GM10266 (cell line): Measurements from ENCODE around the gene VSIR.

Experiments used
- DNase-seq: peaks from one replicate; pipeline ENCODE4 v3.0.0; 2012; ENCODE audit errors: extremely low spot score
- TF ChIP-seq, protein P1 (sequence below): IDR thresholded peaks from 2 replicates; pipeline ENCODE4 v1.5.1; 2012; ENCODE audit warnings: mild to moderate bottlenecking, low read depth; ENCODE audit not compliant: control insufficient read depth, insufficient read depth; ENCODE audit errors: missing control alignments

The VSIR gene

GRCh38 chr10:71780156-71780555, 6.8 kb upstream of the VSIR start:
- TF ChIP-seq, protein P1, sequence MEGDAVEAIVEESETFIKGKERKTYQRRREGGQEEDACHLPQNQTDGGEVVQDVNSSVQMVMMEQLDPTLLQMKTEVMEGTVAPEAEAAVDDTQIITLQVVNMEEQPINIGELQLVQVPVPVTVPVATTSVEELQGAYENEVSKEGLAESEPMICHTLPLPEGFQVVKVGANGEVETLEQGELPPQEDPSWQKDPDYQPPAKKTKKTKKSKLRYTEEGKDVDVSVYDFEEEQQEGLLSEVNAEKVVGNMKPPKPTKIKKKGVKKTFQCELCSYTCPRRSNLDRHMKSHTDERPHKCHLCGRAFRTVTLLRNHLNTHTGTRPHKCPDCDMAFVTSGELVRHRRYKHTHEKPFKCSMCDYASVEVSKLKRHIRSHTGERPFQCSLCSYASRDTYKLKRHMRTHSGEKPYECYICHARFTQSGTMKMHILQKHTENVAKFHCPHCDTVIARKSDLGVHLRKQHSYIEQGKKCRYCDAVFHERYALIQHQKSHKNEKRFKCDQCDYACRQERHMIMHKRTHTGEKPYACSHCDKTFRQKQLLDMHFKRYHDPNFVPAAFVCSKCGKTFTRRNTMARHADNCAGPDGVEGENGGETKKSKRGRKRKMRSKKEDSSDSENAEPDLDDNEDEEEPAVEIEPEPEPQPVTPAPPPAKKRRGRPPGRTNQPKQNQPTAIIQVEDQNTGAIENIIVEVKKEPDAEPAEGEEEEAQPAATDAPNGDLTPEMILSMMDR = no peak
- DNase-seq = no peak

- no peak for DNase-seq
- TF ChIP-seq, protein P1 = no peak
These were observed 6.3 kb upstream of the VSIR start for GRCh38 chr10:71779641-71780040.

DNA sequence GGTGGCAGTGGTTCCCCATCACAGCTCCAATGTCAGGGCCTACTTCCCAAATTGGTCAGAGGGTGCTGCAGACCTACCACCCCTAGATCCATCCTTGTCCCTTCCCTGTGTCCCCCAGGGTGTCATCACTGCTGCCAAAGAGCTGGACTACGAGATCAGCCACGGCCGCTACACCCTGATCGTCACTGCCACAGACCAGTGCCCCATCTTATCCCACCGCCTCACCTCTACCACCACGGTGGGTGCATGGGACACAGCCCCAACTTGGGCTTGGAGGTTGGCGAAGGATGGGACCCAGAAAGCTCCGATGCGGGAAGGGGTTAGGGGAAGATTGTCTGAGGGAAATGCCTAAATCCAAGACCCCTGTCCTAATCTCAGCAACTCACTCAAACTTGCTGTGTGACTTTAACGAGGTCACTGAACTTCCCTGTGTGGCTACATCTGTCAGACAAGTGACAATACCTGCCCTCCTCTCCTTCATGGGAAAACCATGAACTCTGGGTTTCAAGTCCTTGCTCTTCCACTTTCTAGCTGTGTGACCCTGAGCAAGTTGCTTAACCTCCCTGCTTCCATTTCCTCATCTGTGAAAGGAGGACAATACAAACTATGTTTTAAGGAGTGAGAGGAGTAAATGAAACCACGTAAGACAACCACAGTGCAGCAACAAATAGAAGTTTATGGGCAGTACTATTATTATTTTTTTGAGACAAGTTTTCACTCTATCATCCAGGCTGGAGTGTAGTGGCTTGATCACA, 4.9 kb upstream of the VSIR start:
- TF ChIP-seq, protein P1 = no peak
- DNase-seq = no peak

DNA sequence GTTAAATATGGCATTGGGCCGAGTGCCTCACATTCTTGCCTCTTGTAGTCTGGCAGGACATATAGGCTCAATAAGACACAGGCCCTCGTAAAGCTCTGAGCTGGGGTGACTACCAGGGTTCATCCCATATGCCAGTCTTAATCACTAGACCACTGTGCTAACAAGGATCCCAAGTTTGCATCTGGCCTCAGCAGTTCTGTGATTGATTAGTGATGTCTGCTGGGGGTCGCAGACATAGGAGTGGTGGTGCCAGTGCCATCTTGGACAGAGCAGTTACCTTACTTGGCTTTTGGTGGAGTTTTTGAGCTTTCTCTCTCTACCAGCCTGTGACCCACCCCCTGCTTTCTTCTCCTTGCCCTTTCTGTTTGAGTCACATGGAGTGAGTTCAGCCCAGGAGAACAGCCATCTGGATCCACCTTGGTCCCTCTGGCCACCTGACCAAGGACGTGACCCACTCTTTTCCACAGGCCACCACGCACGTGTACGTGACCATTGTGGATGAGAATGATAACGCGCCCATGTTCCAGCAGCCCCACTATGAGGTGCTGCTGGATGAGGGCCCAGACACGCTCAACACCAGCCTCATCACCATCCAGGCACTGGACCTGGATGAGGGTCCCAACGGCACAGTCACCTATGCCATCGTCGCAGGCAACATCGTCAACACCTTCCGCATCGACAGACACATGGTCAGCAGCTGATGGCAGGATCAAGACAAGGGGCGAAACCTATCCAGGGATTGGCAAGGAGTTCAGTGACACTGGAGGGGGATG, 4.1 kb upstream of the VSIR start:
- TF ChIP-seq, protein P1 = no peak
- DNase-seq = no peak

DNA sequence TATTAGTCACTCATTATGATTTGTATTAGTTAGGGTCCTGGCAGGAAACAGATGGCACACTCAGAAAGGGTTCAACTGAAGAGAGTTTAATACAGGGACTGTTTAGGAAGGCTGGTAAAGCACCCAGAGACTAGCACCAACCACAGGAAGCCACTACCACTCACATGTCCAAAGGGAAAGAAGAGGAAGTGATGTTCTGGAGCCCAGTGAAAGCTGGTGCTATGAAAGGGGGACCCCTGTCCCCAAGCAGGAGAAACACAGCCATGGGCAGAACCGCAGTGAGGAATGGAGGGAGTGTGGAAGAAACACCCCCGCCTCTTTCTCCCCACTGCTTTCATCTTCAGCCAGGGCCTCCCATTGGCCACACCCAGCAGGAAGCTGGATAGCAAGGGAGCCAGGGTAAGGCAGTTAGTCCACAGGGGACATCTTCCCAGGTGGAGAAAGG, 3.2 kb upstream of the VSIR start:
- no peak for DNase-seq
- TF ChIP-seq, protein P1 = no peak

- TF ChIP-seq, protein P1 = no peak
- DNase-seq = no peak
These were observed 1.8 kb upstream of the VSIR start for GRCh38 chr10:71774916-71775702.
